K562 (cell line): Measurements from ENCODE around the gene NFIC. TPM values are rescaled to one million over a fixed set of nuclear protein-coding genes. Genes with fewer than 3 reads are reported as not detected.

Experiments
- ARNT ChIP-seq, 2 experiments: fragments of 450-650 bp; IDR thresholded peaks; 2 replicates each; pipeline ENCODE4 v1.6.1; 2016; ENCODE audit warnings: mild to moderate bottlenecking in 1 of 2
- BCL6 ChIP-seq: fragments of 250-450 bp; sonication (Bioruptor Pico); IDR thresholded peaks from 2 replicates; pipeline ENCODE4 v1.4.0; 2020
- BCOR ChIP-seq: fragments of 450-650 bp; IDR thresholded peaks from 2 replicates; pipeline ENCODE4 v1.6.1; 2016
- CBX3 ChIP-seq, 2 experiments: IDR thresholded peaks; 1 replicate in 1 of 2; 2 replicates in 1 of 2; pipeline ENCODE4 v1.6.1; 2012; ENCODE audit warnings: inconsistent platforms in 2 of 2, low read length in 2 of 2, borderline replicate concordance in 1 of 2, control low read depth in 1 of 2
- E2F3 ChIP-seq: fragments of 250-450 bp; sonication (Bioruptor Pico); IDR thresholded peaks from 2 replicates; pipeline ENCODE4 v1.4.0; 2020; ENCODE audit warnings: mild to moderate bottlenecking
- KDM1A ChIP-seq, 2 experiments: fragments of 450-650 bp; IDR thresholded peaks; 2 replicates each; pipeline ENCODE4 v1.6.1; 2016; ENCODE audit warnings: mild to moderate bottlenecking in 2 of 2
- NR2C2 ChIP-seq, 2 experiments: fragments of 200-800 bp in 1 of 2; sonication (Bioruptor generic) in 1 of 2; sonication (generic) in 1 of 2; formaldehyde crosslinking in 1 of 2; IDR thresholded peaks; 2 replicates each; pipeline versions ENCODE4 v1.6.1 to v1.8.0; 2016 to 2022; ENCODE audit warnings: mild to moderate bottlenecking in 1 of 2, missing compliant biosample characterization in 1 of 2, missing genetic modification characterization in 1 of 2, missing genetic modification reagents in 1 of 2
- POLR2G ChIP-seq: fragments of 200-400 bp; formaldehyde crosslinking; IDR thresholded peaks from 2 replicates; pipeline ENCODE4 v1.6.1; 2017; ENCODE audit warnings: low read depth, mild to moderate bottlenecking, antibody characterized with exemption, low read length, moderate library complexity
- PURB ChIP-seq: sonication (generic); formaldehyde crosslinking; IDR thresholded peaks from 2 replicates; pipeline ENCODE4 v1.9.0; 2021; ENCODE audit warnings: low read depth, mild to moderate bottlenecking, missing genetic modification reagents
- RBM25 ChIP-seq: fragments of 200-400 bp; formaldehyde crosslinking; IDR thresholded peaks from 2 replicates; pipeline ENCODE4 v1.6.1; 2018; ENCODE audit warnings: low read length, low read depth, moderate library complexity; ENCODE audit not compliant: severe bottlenecking
- RCOR1 ChIP-seq, 2 experiments: IDR thresholded peaks; 2 replicates each; pipeline ENCODE4 v1.6.1; 2012; ENCODE audit warnings: low read depth in 2 of 2, low read length in 2 of 2, borderline replicate concordance in 1 of 2, improper control_type of control experiment in 1 of 2
- TAF1 ChIP-seq: IDR thresholded peaks from 2 replicates; pipeline ENCODE4 v1.6.1; 2011; ENCODE audit warnings: mild to moderate bottlenecking, low read length, moderate library complexity; ENCODE audit not compliant: insufficient read depth, control insufficient read depth, severe bottlenecking; ENCODE audit errors: extremely low read depth
- TARDBP ChIP-seq: fragments of 450-650 bp; IDR thresholded peaks from 2 replicates; pipeline ENCODE4 v1.6.1; 2016
- ZBTB7A ChIP-seq: IDR thresholded peaks from 2 replicates; pipeline ENCODE4 v1.6.1; 2011; ENCODE audit warnings: low read depth, mild to moderate bottlenecking, low read length, moderate library complexity, borderline replicate concordance; ENCODE audit not compliant: control insufficient read depth
- ZFPM2 ChIP-seq: fragments of 250-450 bp; sonication (Bioruptor Pico); IDR thresholded peaks from 2 replicates; pipeline ENCODE4 v1.5.1; 2022; ENCODE audit warnings: mild to moderate bottlenecking
- ZNF121 ChIP-seq: sonication (generic); formaldehyde crosslinking; conservative IDR thresholded peaks from 2 replicates; pipeline ENCODE4 v1.8.0; 2022; ENCODE audit warnings: missing genetic modification reagents
- polyA plus RNA-seq, 8 experiments: library from polyadenylated mRNA; depleted of rRNA in 4 of 8; stranded (reverse) in 5 of 8; unstranded in 3 of 8; fragments of >200 nt; fragmentation: Nextera tagmentation in 2 of 8; fragmentation: Illumina TruSeq in 1 of 8; extraction: Ambion mirVana in 2 of 8; extraction: Trizol in 1 of 8; gene quantifications; 2 replicates each; pipeline versions ENCODE4 v1.2.1 to v1.2.3, GENCODE V29; 2011 to 2014; ENCODE audit warnings: inconsistent platforms in 1 of 8, missing spikeins in 1 of 8
- total RNA-seq, 7 experiments: library from RNA; depleted of rRNA in 6 of 7; stranded (reverse); fragments of >200 nt in 6 of 7; fragmentation: Illumina TruSeq in 2 of 7; extraction: Trizol in 2 of 7; gene quantifications; 2 replicates each; pipeline versions ENCODE4 v1.2.1 to v1.2.3, GENCODE V29; 2011 to 2021; ENCODE audit warnings: low replicate concordance in 1 of 7
- TF ChIP-seq, protein P1 (sequence below): fragments of 250-450 bp; sonication (Bioruptor Pico); IDR thresholded peaks from 2 replicates; pipeline ENCODE4 v1.5.0; 2020; ENCODE audit warnings: mild to moderate bottlenecking
- TF ChIP-seq, protein P2 (sequence below): fragments of 450-650 bp; IDR thresholded peaks from one replicate; pipeline ENCODE4 v1.6.1; 2018; ENCODE audit warnings: mild to moderate bottlenecking, moderate library complexity; ENCODE audit not compliant: partially characterized antibody
- TF ChIP-seq, protein P3 (sequence below): fragments of 450-650 bp; IDR thresholded peaks from 2 replicates; pipeline ENCODE4 v1.6.1; 2016; ENCODE audit warnings: borderline replicate concordance
- TF ChIP-seq, protein P4 (sequence below): IDR thresholded peaks from 2 replicates; pipeline ENCODE4 v1.6.1; 2011; ENCODE audit not compliant: insufficient read length; ENCODE audit errors: extremely low read depth

The NFIC gene
- total and polyA plus RNA-seq, 9 of the 15 experiments (the other 6 are each of a cell fraction or from before 2014, with no cell fraction given), result 0.71 to 62.1 (median 6.9) TPM

DNA sequence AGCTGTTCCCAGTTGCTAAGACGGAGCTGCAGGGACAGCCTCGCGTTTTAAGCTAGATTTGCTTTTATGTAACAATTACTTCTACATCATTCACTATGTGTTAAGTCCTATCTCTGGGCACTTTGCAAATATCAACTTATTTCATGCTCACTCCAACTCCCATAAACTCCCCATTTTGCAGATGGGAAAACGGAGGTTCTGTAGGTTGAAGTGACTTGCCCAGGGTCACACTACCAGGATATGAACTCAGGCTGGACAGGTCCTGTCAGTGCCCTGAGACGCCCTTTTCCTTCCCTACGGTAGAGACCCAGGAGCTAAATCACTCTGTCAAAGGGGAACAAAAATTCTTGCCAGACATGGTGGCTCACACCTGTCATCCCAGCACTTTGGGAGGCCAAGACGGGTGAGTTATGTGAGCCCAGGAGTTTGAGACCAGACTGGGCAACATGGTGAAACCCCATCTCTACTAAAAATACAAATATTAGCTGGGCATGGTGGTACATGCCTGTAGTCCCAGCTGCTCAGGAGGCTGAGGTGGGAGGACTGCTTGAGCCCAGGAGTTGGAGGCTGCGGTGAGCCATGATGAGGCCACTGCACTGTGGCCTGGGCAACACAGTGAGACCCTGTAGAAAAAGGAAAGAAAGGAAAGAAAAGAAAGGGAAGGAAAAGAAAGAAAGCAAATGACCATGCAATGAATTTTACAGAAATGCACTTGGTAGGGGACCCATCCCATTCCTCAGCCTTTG lies 14.5 kb upstream of the NFIC start (continued):
- TF ChIP-seq, protein P1, sequence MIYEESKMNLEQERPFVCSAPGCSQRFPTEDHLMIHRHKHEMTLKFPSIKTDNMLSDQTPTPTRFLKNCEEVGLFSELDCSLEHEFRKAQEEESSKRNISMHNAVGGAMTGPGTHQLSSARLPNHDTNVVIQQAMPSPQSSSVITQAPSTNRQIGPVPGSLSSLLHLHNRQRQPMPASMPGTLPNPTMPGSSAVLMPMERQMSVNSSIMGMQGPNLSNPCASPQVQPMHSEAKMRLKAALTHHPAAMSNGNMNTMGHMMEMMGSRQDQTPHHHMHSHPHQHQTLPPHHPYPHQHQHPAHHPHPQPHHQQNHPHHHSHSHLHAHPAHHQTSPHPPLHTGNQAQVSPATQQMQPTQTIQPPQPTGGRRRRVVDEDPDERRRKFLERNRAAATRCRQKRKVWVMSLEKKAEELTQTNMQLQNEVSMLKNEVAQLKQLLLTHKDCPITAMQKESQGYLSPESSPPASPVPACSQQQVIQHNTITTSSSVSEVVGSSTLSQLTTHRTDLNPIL (CRISPR knock-in tag), result no peak
- TF ChIP-seq BCL6, result no peak
- peak; percentile 93 for TF ChIP-seq BCOR
- no peak for TF ChIP-seq ARNT (IDR thresholded peaks at IDR 0.05)
- no peak for TF ChIP-seq ZBTB7A
- TF ChIP-seq, protein P2, sequence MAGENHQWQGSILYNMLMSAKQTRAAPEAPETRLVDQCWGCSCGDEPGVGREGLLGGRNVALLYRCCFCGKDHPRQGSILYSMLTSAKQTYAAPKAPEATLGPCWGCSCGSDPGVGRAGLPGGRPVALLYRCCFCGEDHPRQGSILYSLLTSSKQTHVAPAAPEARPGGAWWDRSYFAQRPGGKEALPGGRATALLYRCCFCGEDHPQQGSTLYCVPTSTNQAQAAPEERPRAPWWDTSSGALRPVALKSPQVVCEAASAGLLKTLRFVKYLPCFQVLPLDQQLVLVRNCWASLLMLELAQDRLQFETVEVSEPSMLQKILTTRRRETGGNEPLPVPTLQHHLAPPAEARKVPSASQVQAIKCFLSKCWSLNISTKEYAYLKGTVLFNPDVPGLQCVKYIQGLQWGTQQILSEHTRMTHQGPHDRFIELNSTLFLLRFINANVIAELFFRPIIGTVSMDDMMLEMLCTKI, result no peak
- TF ChIP-seq, protein P3, sequence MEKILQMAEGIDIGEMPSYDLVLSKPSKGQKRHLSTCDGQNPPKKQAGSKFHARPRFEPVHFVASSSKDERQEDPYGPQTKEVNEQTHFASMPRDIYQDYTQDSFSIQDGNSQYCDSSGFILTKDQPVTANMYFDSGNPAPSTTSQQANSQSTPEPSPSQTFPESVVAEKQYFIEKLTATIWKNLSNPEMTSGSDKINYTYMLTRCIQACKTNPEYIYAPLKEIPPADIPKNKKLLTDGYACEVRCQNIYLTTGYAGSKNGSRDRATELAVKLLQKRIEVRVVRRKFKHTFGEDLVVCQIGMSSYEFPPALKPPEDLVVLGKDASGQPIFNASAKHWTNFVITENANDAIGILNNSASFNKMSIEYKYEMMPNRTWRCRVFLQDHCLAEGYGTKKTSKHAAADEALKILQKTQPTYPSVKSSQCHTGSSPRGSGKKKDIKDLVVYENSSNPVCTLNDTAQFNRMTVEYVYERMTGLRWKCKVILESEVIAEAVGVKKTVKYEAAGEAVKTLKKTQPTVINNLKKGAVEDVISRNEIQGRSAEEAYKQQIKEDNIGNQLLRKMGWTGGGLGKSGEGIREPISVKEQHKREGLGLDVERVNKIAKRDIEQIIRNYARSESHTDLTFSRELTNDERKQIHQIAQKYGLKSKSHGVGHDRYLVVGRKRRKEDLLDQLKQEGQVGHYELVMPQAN, result no peak
- 0 out of 4 replicates have a peak, but pooled peaks of 1 of the 2 experiments have one; percentile 6 for TF ChIP-seq RCOR1 (IDR thresholded peaks at IDR 0.05; ENCODE audit: borderline replicate concordance in 1 of 2, low read depth in 2 of 2, low read length in 2 of 2)
- no peak for TF ChIP-seq ZFPM2 (CRISPR knock-in tag)
- no peak for TF ChIP-seq E2F3
- peak; percentile 37 to 68; a peak in 3 of 4 replicates for TF ChIP-seq KDM1A (IDR thresholded peaks at IDR 0.05)
- TF ChIP-seq ZNF121 (CRISPR knock-in tag), result peak; percentile 59; the same call in 1 of the 2 replicates
- peak; percentile 67 for TF ChIP-seq RBM25
- TF ChIP-seq CBX3 (IDR thresholded peaks at IDR 0.05; ENCODE audit: borderline replicate concordance in 1 of 2, low read length in 2 of 2), result no peak
- no peak for TF ChIP-seq PURB (CRISPR knock-in tag)
- no peak for TF ChIP-seq NR2C2 (CRISPR knock-in tag; IDR thresholded peaks at IDR 0.05)
- no peak for TF ChIP-seq NR2C2 (tag; IDR thresholded peaks at IDR 0.05)
- TF ChIP-seq TARDBP, result no peak
- no peak for TF ChIP-seq POLR2G
- TF ChIP-seq TAF1, result no peak
- TF ChIP-seq, protein P4, sequence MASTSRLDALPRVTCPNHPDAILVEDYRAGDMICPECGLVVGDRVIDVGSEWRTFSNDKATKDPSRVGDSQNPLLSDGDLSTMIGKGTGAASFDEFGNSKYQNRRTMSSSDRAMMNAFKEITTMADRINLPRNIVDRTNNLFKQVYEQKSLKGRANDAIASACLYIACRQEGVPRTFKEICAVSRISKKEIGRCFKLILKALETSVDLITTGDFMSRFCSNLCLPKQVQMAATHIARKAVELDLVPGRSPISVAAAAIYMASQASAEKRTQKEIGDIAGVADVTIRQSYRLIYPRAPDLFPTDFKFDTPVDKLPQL, result no peak
